ENCODE measurements around the gene AMH.

- TF ChIP-seq U2AF1 (optimal IDR thresholded peaks at IDR 0.05; ENCODE audit: low read depth, low read length) = no peak
- no peak for TF ChIP-seq POLR2A (IDR thresholded peaks at IDR 0.05; ENCODE audit: insufficient read depth in 1 of 2, low read depth in 2 of 2, low read length in 2 of 2)
- TF ChIP-seq ZNF274 (CRISPR knock-in tag; IDR thresholded peaks at IDR 0.05) = no peak
Observed at GRCh38 chr19:2278459-2279158, 29.5 kb downstream of the AMH start.

Data from HepG2 (cell line).